ENCODE measurements around the gene COL26A1.
"Not testable (repeated sequence)": the region's sequence is repeated elsewhere in the genome, so short reads cannot be mapped to it uniquely, and the experiment has no call there.

Gene COL26A1

DNA sequence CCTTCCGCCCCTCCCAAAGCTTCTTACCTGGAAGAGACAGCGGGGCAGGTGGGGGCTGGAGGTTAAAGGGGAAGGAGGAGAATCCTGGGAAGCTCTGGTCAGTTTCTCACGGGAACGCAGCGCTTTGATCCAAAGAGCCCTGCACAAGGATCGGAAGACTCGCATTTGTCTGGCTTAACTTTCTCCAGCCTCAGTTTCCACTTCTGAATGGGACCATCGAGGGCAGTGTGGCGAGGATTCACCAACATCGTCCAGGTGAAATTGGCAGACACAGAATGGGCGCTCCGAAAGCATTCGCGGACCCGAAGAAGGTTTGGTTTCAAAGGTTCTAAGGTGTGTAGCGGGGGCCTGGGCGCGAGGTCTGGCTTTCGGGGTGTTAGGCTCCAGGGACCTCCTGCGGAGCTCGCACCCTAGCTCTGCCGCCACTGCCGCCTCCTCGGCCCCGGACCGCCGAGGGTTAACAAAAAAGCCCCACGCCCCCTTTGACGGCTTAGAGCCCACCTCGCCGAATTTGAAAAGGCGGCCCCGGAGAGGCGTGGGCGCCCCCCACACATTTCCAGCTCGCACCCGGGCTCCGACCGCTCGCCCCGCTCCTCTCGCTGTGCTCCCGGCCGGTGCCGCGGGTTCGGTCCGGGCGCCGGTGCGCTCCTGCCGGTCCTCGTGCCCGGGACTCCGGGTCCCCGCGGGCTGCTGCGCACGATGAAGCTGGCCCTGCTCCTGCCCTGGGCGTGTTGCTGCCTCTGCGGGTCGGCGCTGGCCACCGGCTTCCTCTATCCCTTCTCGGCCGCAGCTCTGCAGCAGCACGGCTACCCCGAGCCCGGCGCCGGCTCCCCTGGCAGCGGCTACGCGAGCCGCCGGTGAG, at the start of gene COL26A1:
COL26A1 (plus strand) TSS at position 542 of the 862 bp plus-strand sequence; CDS start at position 700, 158 bp downstream.
- DNase-seq (ENCODE audit: low spot score): peak; percentile 82

DNA sequence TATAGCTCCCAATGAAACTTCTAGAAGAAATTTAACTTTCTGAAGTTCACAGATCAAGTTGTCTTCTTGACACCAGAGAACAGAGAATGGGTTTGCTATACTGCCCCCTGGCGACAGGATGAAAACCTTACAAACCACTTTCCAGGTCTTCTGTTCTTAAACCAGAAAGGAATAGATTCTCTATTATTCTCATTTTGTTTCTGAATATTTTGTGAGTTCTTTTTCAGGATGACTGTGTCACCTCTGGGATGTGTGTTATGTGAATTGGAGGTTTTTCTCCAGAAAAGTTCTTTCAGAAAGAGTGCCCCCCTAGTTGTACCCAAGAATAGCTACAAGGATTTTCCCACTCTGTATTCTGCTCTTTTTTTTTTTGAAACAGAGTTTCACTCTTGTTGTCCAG, 47.3 kb upstream of the COL26A1 start:
- no peak for DNase-seq (ENCODE audit: low spot score)

DNA sequence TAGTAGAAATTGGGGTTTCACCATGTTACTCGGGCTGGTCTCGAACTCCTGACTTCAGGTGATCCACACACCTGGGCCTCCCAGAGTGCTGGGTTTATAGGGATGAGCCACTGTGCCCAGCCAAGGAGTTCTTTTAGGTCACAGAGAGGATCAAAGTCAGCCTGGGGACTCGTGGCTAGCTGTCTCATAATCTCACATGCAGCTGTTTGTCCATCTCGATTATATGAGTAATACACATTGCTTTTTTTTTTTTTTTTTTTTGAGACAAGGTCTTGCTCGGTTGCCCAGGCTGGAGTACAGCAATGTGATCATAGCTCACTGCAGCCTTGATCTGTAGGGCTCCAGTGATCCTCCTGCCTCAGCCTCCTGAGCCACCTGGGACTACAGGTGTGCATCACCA, 43.3 kb upstream of the COL26A1 start:
- no peak for DNase-seq (ENCODE audit: low spot score)

DNA sequence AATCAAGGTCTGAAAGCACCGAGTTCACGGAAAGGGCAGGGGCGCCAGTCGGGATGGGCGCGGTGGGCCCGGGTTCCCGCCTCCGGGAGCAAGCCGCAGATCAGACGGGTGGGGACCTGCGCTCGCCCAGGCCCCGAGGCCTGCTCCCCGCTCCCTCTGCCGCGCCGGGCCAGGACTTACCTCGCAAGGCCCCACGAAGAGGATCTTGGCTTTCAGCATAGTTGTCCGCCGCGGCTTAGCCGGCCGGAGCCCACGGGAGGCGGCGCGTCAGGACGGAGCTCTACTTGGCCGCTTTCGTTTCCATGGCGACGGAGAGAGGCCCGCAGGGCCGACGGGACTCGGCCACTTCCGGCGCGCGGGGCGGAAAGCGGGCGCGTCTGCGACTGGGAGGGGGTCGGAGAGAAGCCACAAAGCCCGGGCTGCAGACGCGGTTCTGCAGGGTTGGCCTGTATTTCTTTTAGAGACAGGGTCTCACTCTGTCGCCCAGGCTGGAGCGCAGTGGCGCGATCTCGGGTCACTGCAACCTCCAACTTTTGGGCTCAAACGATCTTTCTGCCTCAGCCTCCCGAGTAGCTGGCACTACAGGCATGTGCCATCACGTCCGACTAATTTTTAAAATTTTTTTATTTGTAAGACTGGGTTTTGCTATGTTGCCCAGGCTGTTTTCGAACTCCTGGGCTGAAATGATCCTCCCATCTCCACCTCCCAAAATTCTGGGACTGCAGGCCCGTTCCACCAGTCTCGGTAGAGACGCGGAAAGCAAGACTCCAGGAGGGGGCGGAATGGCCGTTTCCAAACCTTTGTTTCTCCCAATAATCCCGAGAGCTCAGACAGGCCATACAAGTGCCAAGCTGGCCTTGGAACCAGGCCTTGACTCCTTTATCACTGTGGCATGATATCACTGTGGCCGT, 40.9 kb upstream of the COL26A1 start, which contains the start of gene IFT22:
IFT22 (minus strand) TSS at position 322 of the 911 bp plus-strand sequence; CDS start at position 219, 103 bp downstream.
- DNase-seq (ENCODE audit: low spot score): peak; percentile 94

DNA sequence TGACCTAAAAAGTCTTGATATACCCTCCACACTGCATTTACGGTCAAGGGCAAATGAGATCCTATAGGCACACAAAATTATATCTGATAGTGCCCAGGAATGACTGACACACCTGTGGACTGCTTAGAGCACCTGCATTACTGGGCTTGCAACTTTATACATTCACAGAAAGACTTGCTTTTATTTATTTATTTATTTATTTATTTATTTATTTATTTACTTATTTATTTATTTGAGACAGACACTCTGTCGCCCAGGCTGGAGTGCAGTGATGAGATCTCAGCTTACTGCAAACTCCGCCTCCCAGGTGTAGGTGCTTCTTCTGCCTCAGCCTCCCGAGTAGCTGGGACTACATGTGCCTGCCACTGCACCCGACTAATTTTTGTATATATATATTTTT, 34.5 kb upstream of the COL26A1 start:
- DNase-seq (ENCODE audit: low spot score): no peak

DNA sequence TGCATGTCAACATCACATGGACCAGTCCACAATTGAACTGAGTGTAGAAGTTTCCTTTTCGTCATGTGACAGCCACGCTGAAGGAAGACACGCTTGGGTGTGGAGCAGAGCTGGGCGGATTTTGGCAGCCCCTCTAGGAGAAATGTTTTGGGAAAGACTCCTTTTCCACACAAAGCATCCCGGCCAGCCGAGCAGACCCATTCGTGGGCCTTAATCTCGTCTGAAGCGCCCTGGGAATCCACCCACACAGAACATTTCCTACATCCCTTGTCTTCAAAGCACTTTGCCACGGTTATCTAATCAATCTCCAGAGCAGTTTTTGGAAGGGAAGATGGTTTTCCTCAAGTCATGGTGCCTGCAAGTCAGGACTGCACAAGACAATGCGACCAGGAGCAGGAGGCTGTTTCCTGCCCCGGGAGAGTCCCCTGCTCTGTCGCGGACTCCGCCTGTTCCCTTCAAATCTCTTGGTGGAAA, 32.6 kb upstream of the COL26A1 start:
- no peak for DNase-seq (ENCODE audit: low spot score)

DNA sequence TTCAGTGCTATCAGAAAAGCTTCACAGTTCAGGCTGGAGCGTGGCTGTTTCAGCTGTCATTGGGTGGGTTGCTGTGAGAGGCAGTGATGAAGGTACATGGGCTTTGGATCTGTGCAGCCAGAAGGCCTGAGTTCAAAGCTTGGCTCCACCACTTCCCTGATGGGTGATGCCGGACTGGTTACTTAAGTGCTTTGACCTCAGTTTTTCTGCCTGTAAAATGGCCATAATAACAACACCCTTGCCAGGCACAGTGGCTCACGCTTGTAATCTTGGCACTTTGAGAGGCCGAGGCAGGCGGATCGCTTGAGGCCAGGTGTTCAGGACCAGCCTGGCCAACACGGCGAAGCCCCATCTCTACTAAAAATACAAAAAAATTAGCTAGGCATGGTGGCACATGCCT, 30.6 kb upstream of the COL26A1 start:
- no peak for DNase-seq (ENCODE audit: low spot score)

DNA sequence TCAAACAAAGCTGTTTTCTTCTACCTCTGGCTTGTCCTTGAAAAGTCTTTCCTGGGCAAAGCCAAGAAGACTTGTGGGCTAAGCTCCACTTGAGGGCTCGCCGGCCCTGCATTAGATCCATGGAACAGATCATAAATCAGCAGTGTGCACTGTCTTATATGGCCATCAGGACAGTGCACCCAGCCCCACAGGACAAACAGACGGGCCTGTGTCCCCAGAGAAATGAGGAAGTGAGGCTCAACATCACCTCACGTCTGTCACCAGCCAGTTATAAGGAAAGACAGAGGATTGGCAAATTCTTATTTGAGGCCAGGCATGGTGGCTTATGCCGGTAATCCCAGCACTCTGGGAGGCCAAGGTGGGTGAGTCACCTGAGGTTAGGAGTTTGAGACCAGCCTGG, 28.8 kb upstream of the COL26A1 start:
- DNase-seq (ENCODE audit: low spot score): no peak

DNA sequence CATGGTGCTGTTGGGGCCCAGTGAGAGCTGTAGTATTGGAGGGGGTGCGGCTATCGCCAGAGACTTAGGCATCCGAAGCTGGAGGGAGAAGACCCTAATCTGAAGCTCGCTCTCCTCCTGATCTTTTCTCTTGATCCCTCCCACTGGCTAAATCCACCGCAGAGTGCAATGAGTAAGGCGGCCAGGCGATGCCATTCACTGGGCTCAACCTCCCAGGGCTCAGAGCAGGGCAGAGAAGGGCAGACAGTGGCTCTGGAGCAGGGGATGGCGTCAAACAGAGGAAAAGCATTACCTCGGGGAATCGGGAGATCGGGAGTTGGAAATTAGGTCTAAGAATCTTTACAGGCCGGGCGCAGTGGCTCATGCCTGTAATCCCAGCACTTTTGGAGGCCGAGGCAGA, 22.3 kb upstream of the COL26A1 start:
- DNase-seq (ENCODE audit: low spot score): no peak

DNA sequence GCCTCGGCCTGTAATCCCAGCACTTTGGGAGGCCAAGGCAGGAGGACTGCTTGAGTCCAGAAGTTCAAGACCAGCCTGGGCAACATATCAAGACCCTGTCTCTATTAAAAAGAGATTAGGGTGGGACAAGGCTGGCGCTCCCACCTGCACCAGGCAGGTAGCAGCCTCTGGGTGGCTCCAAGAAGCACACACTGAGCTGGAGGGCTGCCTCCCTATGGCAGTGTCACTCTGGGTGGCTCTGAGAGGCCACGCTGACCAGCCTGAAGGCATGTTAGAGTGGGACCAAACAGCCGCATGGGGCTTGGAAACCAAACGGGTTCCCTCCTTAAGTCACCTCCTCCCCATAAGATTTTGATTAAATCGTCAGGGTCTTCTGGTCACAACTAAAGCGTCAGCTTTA, 19.8 kb upstream of the COL26A1 start:
- no peak for DNase-seq (ENCODE audit: low spot score)

DNA sequence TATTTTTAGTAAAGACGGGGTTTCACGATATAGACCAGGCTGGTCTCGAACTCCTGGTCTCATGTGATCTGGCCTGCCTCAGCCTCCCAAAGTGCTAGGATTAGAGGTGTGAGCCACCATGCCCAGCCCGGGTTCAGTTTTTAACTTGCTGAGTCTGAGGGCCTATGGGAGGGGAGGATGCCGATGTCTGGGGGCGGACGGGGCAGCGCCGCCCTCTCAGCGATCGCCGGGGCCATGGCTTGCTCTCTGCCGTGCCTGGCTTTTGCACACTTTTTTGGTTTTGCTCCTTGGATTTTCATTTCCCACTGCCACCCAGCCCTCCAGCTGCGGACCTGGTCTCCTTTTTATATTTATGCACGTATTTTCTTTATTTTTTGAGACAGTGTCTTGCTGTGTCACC, 15.2 kb upstream of the COL26A1 start:
- DNase-seq (ENCODE audit: low spot score): no peak

DNA sequence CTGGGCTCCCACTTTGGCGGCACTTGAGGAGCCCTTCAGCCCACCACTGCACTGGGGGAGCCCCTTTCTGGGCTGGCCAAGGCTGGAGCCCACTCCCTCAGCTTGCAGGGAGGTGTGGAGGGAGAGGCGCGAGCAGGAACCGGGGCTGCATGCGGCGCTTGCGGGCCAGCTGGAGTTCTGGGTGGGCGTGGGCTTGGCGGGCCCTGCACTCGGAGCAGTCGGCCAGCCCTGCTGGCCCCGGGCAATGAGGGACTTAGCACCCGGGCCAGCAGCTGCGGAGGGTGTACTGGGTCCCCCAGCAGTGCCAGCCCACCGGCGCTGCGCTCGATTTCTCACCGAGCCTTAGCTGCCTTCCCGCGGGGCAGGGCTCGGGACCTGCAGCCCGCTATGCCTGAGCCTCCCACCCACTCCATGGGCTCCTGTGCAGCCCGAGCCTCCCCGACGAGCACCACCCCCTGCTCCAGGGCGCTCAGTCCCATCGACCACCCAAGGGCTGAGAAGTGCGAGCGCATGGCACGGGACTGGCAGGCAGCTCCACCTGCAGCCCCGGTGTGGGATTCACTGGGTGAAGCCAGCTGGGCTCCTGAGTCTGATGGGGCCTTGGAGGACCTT, 14.1 kb upstream of the COL26A1 start:
- DNase-seq (ENCODE audit: low spot score): not testable (repeated sequence)

DNA sequence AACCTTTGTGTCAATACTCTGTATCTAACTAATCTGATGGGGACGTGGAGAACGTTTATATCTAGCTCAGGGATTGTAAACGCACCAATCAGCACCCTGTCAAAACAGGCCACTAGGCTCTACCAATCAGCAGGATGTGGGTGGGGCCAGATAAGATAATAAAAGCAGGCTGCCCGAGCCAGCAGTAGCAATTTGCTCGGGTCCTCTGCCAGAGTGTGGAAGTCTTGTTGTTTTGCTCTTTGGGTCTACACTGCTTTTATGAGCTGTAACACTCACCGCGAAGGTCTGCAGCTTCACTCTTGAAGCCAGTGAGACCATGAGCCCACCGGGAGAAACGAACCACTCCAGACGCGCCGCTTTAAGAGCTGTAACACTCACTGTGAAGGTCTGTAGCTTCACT, 13.4 kb upstream of the COL26A1 start:
- not testable (repeated sequence) for DNase-seq (ENCODE audit: low spot score)

DNA sequence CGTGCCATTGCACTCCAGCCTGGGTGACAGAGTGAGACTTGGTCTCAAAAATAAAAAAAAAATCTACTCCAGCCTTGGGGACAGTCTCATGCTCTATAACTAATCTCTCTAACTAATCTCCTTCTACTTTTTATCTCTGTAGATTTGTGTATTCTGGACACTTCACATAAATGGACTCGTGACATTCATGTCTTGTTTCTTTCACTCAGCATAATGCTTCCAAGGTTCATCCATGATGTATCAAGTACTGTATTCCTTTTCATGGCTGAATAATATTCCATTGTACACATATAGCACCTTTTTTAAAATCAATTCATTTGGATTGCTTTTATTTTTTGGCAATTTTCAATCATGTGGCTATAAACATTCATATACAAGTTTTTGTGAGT, 9.8 kb upstream of the COL26A1 start:
- no peak for DNase-seq (ENCODE audit: low spot score)

DNA sequence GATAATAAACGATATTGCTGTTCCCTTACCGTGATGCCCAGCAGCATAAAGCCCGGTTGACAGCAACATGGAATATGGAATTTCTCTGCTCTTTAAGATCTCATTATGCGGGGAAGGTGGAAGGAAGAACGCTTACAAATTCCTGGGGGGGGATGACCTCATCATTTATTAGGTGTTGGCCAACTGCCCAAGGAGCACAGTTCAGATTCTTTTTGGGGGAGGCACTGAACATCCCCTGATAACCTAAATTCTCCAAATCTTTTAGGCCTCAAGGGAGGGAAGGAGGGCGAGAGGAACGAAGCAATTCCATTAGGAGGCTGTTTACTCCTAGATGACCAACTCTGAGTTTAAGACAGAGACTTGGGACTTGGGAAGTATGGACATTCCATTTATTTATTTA, 5.2 kb upstream of the COL26A1 start:
- no peak for DNase-seq (ENCODE audit: low spot score)

DNA sequence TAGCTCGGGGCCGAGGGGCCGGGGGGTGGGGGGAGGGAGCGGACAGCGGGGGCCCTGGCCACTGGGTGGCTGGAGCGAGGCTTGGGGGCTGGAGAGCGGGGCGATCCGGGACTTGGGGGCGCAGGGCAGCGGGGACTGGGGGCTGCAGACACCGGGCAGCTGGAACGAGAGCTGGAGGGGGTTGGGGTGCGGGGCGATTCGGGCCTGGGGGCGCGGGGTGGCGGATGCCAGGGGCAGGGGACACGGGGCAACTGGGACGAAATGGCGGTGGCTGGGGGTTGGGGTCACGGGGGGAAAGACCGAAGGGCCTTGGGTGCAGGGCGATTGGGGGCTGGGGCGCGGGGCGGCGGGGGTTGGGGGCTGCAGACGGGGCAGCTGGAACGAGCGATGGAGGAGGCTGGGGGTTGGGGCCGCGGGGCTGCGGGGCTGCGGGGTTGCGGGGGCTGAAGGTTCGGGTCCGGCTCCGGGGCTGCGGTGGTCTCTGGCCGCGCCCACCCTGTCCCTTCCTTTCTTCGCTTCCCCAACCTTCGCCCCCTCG, 590 bp downstream of the COL26A1 start:
- no peak for DNase-seq (ENCODE audit: low spot score)

DNA sequence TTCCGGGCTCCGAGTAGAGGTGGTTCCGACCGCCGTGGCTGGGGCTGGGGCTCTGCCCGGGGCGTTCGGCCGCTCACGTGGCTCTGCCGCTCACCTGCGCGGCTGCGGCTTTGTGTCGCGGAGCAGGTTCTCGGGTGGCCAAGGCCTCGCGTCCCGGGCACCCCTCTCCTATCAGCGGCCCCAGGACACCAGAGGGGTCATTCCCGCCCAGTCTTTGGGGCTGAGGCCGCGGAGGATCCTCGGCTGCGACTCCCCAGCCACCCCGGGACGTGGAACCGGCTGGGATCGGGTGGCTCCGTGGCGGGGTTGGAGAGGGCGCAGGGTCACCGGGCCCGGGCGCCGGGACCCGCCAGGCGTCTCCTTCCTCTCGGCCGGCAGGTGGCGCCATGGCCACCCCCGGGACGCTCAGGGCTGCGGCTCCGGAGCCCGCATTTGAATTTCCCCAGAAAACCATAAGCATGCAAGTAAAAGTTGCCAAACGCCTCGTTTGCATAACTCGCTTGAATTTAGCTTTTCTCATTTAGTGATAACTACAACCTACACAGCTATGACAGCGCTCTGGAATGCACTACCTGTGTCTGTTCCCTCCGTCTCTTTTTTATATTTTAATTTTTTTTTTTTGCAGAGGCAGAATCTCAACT, 1.2 kb downstream of the COL26A1 start:
- DNase-seq (ENCODE audit: low spot score): peak; percentile 86

DNA sequence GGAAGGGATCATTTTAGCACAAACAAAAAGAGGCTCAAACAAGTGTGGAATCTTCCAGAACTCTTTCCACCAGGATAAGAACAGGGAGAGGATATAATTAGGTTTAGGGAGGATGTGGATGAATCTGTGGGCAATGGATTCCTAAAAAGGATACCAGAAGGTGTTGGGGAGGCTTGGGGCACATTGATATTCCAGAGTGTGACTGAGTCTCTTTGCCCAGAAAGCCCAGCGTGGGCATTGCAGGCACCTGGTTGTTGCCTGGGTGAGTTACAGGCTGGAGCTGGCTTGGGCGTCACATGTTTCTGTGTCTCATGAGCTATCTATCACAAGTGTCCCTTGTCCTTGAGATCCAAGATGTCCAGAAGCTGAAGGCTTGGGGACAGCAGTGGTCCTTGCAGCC, 3.3 kb downstream of the COL26A1 start:
- DNase-seq (ENCODE audit: low spot score): no peak

DNA sequence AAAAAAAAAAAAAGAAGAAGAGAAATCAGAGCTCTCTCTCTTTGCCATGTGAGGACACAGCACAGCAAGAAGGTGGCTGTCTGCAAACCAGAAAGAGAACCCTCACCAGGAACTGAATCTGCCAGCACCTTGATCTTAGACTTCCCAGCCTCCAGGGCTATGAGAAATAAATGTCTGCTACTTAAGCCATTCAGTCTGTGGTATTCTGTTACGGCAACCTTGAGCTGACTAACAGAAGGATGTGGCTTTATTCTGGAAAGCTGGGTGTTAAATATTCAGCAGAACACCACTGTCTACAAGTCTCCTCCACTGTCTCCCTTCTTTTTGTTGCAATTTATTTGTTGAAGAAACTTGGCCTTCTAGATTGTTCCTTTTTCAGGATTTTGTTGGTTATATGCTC, 5.0 kb downstream of the COL26A1 start:
- no peak for DNase-seq (ENCODE audit: low spot score)

DNA sequence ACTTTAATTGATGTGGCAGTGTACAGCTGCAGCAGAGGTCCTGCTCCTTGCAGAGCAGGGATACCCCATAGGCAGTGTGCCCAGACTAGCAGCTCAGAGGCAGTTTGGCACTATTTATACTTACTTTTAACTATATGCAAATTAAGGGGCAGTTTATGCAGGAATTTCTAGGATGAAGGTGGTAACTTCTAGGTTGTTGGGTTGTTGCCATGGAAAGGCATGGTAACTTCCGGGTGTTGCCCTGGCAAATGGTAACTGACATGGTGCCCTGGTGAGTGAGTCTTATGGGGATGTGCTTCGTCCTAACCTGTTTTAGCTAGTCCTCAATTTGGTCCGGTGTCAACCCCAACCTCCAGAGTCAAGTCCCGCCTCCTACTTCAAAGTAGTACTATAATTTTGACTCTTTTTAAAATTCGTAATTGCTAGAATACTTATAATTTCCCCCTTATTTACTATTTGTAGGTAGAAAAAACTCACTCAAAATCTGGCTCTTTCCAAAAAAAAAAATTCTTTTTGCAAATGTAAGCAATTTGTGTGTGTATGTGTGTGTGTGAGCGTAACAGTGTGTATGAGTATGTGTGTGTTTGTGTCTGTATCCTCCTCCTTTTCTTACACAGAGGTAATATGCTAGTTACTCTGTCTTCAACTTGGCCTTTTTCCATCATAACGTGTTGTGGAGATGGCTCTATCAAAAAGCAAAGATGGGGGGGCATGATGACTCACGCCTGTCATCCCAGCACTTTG, 5.9 kb downstream of the COL26A1 start:
- no peak for DNase-seq (ENCODE audit: low spot score)

DNA sequence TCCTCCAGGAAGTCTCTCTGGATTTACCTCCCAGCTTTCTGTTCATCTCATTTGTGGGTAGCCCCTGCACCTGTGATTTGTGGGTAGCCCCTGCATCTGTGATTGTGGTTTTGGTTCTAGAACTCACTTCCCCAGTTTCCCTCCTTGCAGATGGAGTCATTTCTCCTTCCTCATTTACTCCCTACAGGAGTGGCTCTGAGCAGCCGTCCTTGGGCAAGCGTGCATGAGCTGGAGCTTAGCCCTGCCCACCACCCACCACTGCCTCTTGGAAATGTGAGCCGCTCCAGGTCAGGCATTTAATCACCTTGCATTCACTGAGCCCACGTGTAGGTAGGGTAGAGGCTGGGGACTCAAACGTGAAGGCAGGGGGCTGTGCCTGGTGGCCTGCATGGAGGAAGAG, 8.2 kb downstream of the COL26A1 start:
- DNase-seq (ENCODE audit: low spot score): no peak
